Neural crest cell (in vitro differentiated cells): ENCODE results near the gene SS18L1. TPM values are rescaled to one million over a fixed set of nuclear protein-coding genes. Genes with fewer than 3 reads are reported as not detected.

Source experiments
- DNase-seq: peaks from one replicate; pipeline ENCODE4 v3.0.0; 2021; ENCODE audit warnings: low read depth, mixed read lengths, low spot score
- H3K27ac Mint-ChIP-seq: one replicate; pipeline ENCODE4 v1.8.0; 2021; ENCODE audit warnings: mild to moderate bottlenecking, mixed read lengths; ENCODE audit not compliant: unreplicated experiment
- H3K27me3 Mint-ChIP-seq: 2 replicates; pipeline ENCODE4 v1.8.0; 2021; ENCODE audit warnings: low read depth, mild to moderate bottlenecking, mixed read lengths
- H3K36me3 Mint-ChIP-seq: 2 replicates; pipeline ENCODE4 v1.8.0; 2021; ENCODE audit warnings: low read depth, mild to moderate bottlenecking, mixed read lengths
- H3K4me1 Mint-ChIP-seq: 2 replicates; pipeline ENCODE4 v1.8.0; 2021; ENCODE audit warnings: mixed read lengths
- H3K4me3 Mint-ChIP-seq: one replicate; pipeline ENCODE4 v1.8.0; 2021; ENCODE audit warnings: mild to moderate bottlenecking, mixed read lengths
- H3K9me3 Mint-ChIP-seq: 2 replicates; pipeline ENCODE4 v1.8.0; 2021; ENCODE audit warnings: mixed read lengths
- CTCF ChIP-seq: fragments of 200-600 bp; sonication (generic); conservative IDR thresholded peaks from 2 replicates; pipeline ENCODE4 v1.5.0; 2021; ENCODE audit warnings: antibody characterized with exemption, mild to moderate bottlenecking
- total RNA-seq: library from RNA; stranded (reverse); gene quantifications from 2 replicates; pipeline ENCODE4 v1.2.1, GENCODE V29; 2021

The SS18L1 gene
- total RNA-seq, 1 donor from 2014 or later: 30.0 TPM

DNA sequence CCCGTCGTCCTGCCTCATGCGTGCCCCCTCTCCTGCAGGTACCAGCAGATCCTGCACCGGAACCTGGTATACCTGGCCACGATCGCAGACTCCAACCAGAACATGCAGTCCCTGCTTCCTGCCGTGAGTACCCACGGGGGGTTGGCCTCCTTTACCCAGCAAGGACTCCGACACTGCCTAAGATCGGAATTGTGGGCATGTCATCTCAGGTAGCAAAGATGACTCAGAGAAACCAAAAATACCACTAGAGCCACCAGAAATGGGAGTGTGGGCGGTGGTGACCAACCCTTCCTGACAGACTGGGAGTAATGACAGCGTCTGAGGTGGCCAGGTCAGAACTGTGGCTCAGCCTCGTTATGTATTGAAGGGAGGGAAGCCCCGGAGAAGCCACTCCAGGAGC lies 16.3 kb downstream of the SS18L1 start:
- no peaks in the 10 kb centered on the region for H3K9me3 Mint-ChIP-seq
- peaks cover under 1% of the 10 kb centered on the region for H3K36me3 Mint-ChIP-seq
- no peak overlapping the region for H3K27ac Mint-ChIP-seq
- H3K4me1 Mint-ChIP-seq: peaks cover 7% of the 10 kb centered on the region
- no peaks in the 10 kb centered on the region for H3K27me3 Mint-ChIP-seq
- no peak for TF ChIP-seq CTCF
- no peak overlapping the region for H3K4me3 Mint-ChIP-seq
- DNase-seq: no peak

DNA sequence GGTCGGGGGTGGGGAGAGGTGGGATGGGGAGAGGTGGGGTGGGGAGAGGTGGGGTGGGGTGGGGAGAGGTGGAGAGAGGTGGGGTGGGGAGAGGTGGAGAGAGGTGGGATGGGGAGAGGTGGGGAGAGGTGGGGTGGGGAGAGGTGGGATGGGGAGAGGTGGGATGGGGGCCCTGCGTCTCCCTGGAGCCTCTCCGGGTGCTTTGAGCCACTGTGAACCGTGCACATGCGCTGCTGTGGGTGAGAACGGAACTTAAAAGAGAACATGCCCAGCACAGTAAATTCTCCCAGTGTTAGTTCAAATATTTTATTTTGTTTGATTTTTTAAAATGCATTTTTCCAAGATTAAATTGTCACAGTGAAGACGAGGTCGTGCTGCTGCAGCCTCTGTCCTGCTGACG lies 16.7 kb downstream of the SS18L1 start:
- no peaks in the 10 kb centered on the region for H3K27me3 Mint-ChIP-seq
- H3K36me3 Mint-ChIP-seq: no peaks in the 10 kb centered on the region
- DNase-seq: no peak
- peaks cover 7% of the 10 kb centered on the region for H3K4me1 Mint-ChIP-seq
- no peak for TF ChIP-seq CTCF
- H3K4me3 Mint-ChIP-seq: no peak overlapping the region
- H3K9me3 Mint-ChIP-seq: no peaks in the 10 kb centered on the region
- H3K27ac Mint-ChIP-seq: no peak overlapping the region

- Mint-ChIP-seq H3K27me3 (no peaks in the 10 kb centered on the region), H3K27ac (no peak overlapping the region), H3K4me3 (no peak overlapping the region), H3K36me3 (no peaks in the 10 kb centered on the region), H3K4me1 (peaks cover 5% of the 10 kb centered on the region), H3K9me3 (no peaks in the 10 kb centered on the region)
- TF ChIP-seq CTCF: no peak
- DNase-seq: no peak
Measured at GRCh38 chr20:62160876-62161275, 17.3 kb downstream of the SS18L1 start.

GRCh38 chr20:62161347-62161746 lies 17.8 kb downstream of the SS18L1 start:
- H3K36me3 Mint-ChIP-seq: peaks cover 1% of the 10 kb centered on the region

GRCh38 chr20:62162765-62163484 lies 19.4 kb downstream of the SS18L1 start:
- H3K9me3 Mint-ChIP-seq: no peaks in the 10 kb centered on the region
- no peak for TF ChIP-seq CTCF

More at GRCh38 chr20:62161347-62161746, 17.8 kb downstream of the SS18L1 start:
- Mint-ChIP-seq H3K27me3 (no peaks in the 10 kb centered on the region), H3K4me1 (no peaks in the 10 kb centered on the region), H3K27ac (no peak overlapping the region), H3K9me3 (no peaks in the 10 kb centered on the region), H3K4me3 (no peak overlapping the region)
- DNase-seq: no peak
- TF ChIP-seq CTCF: no peak

More at GRCh38 chr20:62162765-62163484, 19.4 kb downstream of the SS18L1 start:
- H3K4me1 Mint-ChIP-seq: no peaks in the 10 kb centered on the region
- no peak overlapping the region for H3K27ac Mint-ChIP-seq
- H3K4me3 Mint-ChIP-seq: no peak overlapping the region
- H3K27me3 Mint-ChIP-seq: no peaks in the 10 kb centered on the region
- H3K36me3 Mint-ChIP-seq: peaks cover 3% of the 10 kb centered on the region
- DNase-seq: no peak
